Endothelial cell of umbilical vein (primary cell): ENCODE data around the gene SRRM5. TPM values are rescaled to one million over a fixed set of nuclear protein-coding genes. Genes with fewer than 3 reads are reported as not detected.

Experiments used
- BruUV-seq: library from RNA; stranded (reverse); fragments of 400-500 nt; replicated peaks from 2 replicates; lab custom pipeline; 2021; lab: Mats Ljungman, UMichigan
- CTCF ChIA-PET: fragments of 300-600, 350-600 bp; sonication (Branson Sonifier 250); formaldehyde crosslinking; loops from one replicate; lab custom pipeline; 2021; ENCODE audit warnings: antibody characterized with exemption, inconsistent platforms; lab: Charles Lee
- POLR2A ChIA-PET: fragments of 300-600, 350-600 bp; sonication (Branson Sonifier 250); formaldehyde crosslinking; loops from one replicate; lab custom pipeline; 2021; ENCODE audit warnings: antibody characterized with exemption, inconsistent platforms; lab: Charles Lee
- DNase-seq: peaks from one replicate; pipeline ENCODE4 v3.0.0-alpha.2; 2011; ENCODE audit warnings: low read depth, low spot score
- FAIRE-seq: peaks from 2 replicates; lab custom pipeline; 2011; peaks lifted over from hg19 to GRCh38; lab: Jason Lieb, UNC
- H2AFZ ChIP-seq: 2 replicates; pipeline ENCODE4 v1.6.0; 2012; ENCODE audit warnings: low read depth, low read length, control low read depth, inconsistent platforms
- H3K27ac ChIP-seq: 2 replicates; pipeline ENCODE4 v1.5.1; 2011; ENCODE audit warnings: low read depth, mild to moderate bottlenecking, control low read depth, low read length, moderate library complexity; ENCODE audit not compliant: insufficient read depth
- H3K27me3 ChIP-seq, 2 experiments: 2 replicates each; pipeline versions ENCODE4 v1.6.0 to v1.6.1; 2011; ENCODE audit warnings: low read length in 2 of 2, mixed read lengths in 1 of 2; ENCODE audit not compliant: control insufficient read depth in 2 of 2, insufficient read depth in 2 of 2
- H3K36me3 ChIP-seq, 2 experiments: 2 replicates in 1 of 2; 3 replicates in 1 of 2; pipeline ENCODE4 v1.5.1; 2011; ENCODE audit warnings: low read length in 2 of 2, mild to moderate bottlenecking in 1 of 2, moderate library complexity in 1 of 2; ENCODE audit not compliant: control insufficient read depth in 2 of 2, insufficient read depth in 2 of 2; ENCODE audit errors: extremely low read depth in 1 of 2
- H3K4me1 ChIP-seq: 3 replicates; pipeline ENCODE4 v1.5.1; 2011; ENCODE audit warnings: mild to moderate bottlenecking, low read length; ENCODE audit not compliant: control insufficient read depth, insufficient read depth; ENCODE audit errors: extremely low read depth
- H3K4me2 ChIP-seq: 2 replicates; pipeline ENCODE4 v1.6.1; 2011; ENCODE audit warnings: low read length, control low read depth, mixed read lengths; ENCODE audit not compliant: insufficient read depth
- H3K4me3 ChIP-seq, 3 experiments: fragments of 200-600 bp in 1 of 3; sonication (generic), shearing (Covaris generic) in 1 of 3; replicated peaks in 1 of 3; 2 replicates each; pipeline ENCODE4 v1.5.1; 2011 to 2016; ENCODE audit warnings: control low read depth in 3 of 3, low read length in 3 of 3, mild to moderate bottlenecking in 2 of 3, inconsistent platforms in 1 of 3, low read depth in 1 of 3, moderate library complexity in 1 of 3; ENCODE audit not compliant: insufficient read depth in 1 of 3
- H3K79me2 ChIP-seq: 2 replicates; pipeline ENCODE4 v1.6.0; 2012; ENCODE audit warnings: low read length, inconsistent platforms; ENCODE audit not compliant: control insufficient read depth, insufficient read depth
- H3K9ac ChIP-seq: replicated peaks from 2 replicates; pipeline ENCODE3; 2011; ENCODE audit warnings: low read length, control low read depth; ENCODE audit not compliant: insufficient read depth; ENCODE audit errors: extremely low read depth
- H3K9me1 ChIP-seq: replicated peaks from 3 replicates; pipeline ENCODE4 v1.6.0; 2011; ENCODE audit warnings: mild to moderate bottlenecking, low read length; ENCODE audit not compliant: control insufficient read depth, insufficient read depth; ENCODE audit errors: extremely low read depth
- H3K9me3 ChIP-seq: replicated peaks from 2 replicates; pipeline ENCODE4 v1.5.1; 2012; ENCODE audit warnings: low read length, inconsistent platforms; ENCODE audit not compliant: control insufficient read depth, insufficient read depth
- H4K20me1 ChIP-seq: replicated peaks from 2 replicates; pipeline ENCODE3; 2011; ENCODE audit warnings: mild to moderate bottlenecking, low read length; ENCODE audit not compliant: control insufficient read depth, insufficient read depth; ENCODE audit errors: extremely low read depth
- EZH2 ChIP-seq: IDR thresholded peaks from 2 replicates; pipeline ENCODE4 v1.6.1; 2012; ENCODE audit warnings: borderline replicate concordance, low read depth, mild to moderate bottlenecking, moderate library complexity, low read length, inconsistent platforms; ENCODE audit not compliant: severe bottlenecking
- FOS ChIP-seq: IDR thresholded peaks from 2 replicates; pipeline ENCODE4 v1.6.1; 2011; ENCODE audit warnings: mild to moderate bottlenecking, low read length, moderate library complexity, borderline replicate concordance; ENCODE audit not compliant: insufficient read depth
- GATA2 ChIP-seq: IDR thresholded peaks from 2 replicates; pipeline ENCODE4 v1.7.0; 2011; ENCODE audit warnings: low read depth, mild to moderate bottlenecking, moderate library complexity, mixed read lengths, low read length; ENCODE audit not compliant: insufficient read length, insufficient read depth
- JUN ChIP-seq: IDR thresholded peaks from 2 replicates; pipeline ENCODE4 v1.6.1; 2011; ENCODE audit warnings: borderline replicate concordance, low read depth; ENCODE audit not compliant: insufficient read length, insufficient read depth
- MYC ChIP-seq: IDR thresholded peaks from one replicate; pipeline ENCODE4 v1.6.1; 2011; ENCODE audit warnings: mild to moderate bottlenecking, low read depth, low read length
- POLR2A ChIP-seq: IDR thresholded peaks from 2 replicates; pipeline ENCODE4 v1.6.1; 2012; ENCODE audit warnings: low read depth, mild to moderate bottlenecking, control low read depth, low read length
- POLR2AphosphoS5 ChIP-seq: IDR thresholded peaks from 2 replicates; pipeline ENCODE4 v1.6.1; 2012; ENCODE audit warnings: low read depth, mild to moderate bottlenecking, control low read depth, low read length, moderate library complexity; ENCODE audit not compliant: insufficient read depth
- dilution Hi-C: fragments of 300-500 bp; cut with MboI; formaldehyde crosslinking; loops from one replicate; pipeline ENCODE4 v1.15.0; 2019; ENCODE audit warnings: low sequenced_read_pairs; ENCODE audit not compliant: extremely low pct_ligation_motif_present
- intact Hi-C: fragments of 100-400 bp; cut with micrococcal nuclease; formaldehyde crosslinking; loops from one replicate; pipeline ENCODE4 v1.10.0; 2022
- polyA plus RNA-seq, 4 experiments: library from polyadenylated mRNA; depleted of rRNA in 3 of 4; stranded (reverse) in 3 of 4; unstranded in 1 of 4; fragments of >200 nt; gene quantifications; 2 replicates each; pipeline versions ENCODE4 v1.2.1 to v1.2.3, GENCODE V29; 2011 to 2012; ENCODE audit warnings: missing spikeins in 1 of 4
- total RNA-seq: library from RNA; stranded (reverse); gene quantifications from 2 replicates; pipeline ENCODE4 v1.2.3, GENCODE V29; 2021
- TF ChIP-seq, protein P1 (sequence below): IDR thresholded peaks from 2 replicates; pipeline ENCODE4 v1.6.1; 2011; ENCODE audit not compliant: insufficient read depth, insufficient read length
- TF ChIP-seq, protein P2 (sequence below), 2 donors: IDR thresholded peaks; 1 replicate in 1 of 2; 2 replicates in 1 of 2; pipeline ENCODE4 v1.5.1; 2011; ENCODE audit warnings: low read length in 2 of 2, mild to moderate bottlenecking in 2 of 2, moderate library complexity in 2 of 2, control low read depth in 1 of 2, inconsistent platforms in 1 of 2, low read depth in 1 of 2; ENCODE audit not compliant: insufficient read depth in 1 of 2; ENCODE audit errors: extremely low read depth in 1 of 2

SRRM5 gene
- total and polyA plus RNA-seq, 2 donors (not counting 3 experiments of a cell fraction or from before 2014, with no cell fraction given): 0.17 to 0.27 TPM

DNA sequence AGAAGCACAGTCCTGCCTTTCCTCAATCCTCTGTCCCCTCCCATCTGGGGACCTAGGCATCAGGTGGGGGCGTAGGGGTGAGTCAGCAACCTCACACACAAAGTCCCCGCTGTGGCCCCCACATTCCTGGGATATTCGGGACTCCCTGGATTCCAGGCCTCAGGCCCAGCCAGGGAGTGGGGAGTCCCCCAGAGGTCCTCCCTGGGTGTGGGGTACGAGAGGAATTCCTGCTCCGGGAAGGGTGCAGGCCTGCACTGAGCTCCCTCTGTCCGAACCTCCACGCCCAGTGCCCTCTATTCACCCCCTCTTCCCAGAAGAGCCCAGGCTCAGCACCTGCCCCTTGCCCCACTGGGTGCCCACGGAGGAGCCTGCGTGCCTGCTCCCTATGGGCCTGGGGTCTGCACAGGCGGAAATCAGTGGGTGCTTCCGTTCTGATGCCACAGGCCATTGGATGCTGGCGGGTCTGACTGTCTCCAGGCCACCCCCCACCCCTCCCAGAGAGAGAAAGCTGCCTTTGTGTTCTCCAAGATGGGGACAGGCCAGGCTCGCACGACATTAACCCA is 24.3 kb downstream of the SRRM5 start:
- Histone ChIP-seq H3K4me1 (peaks cover 7% of the 10 kb centered on the region), H3K4me2 (no peak overlapping the region), H3K79me2 (no peaks in the 10 kb centered on the region), H3K36me3 (no peaks in the 10 kb centered on the region), H3K9ac (no peak overlapping the region), H3K9me3 (no peaks in the 10 kb centered on the region), H4K20me1 (no peaks in the 10 kb centered on the region), H2AFZ (no peak overlapping the region), H3K27ac (no peak overlapping the region), H3K9me1 (no peaks in the 10 kb centered on the region), H3K4me3 (no peak overlapping the region), H3K27me3 (peaks cover 15 to 28% of the 10 kb centered on the region in 2 experiments)
- no peak for FAIRE-seq
- BruUV-seq: no TSS peak
- ChIA-PET CTCF (no interaction called here), POLR2A (no interaction called here)
- DNase-seq: no peak
- TF ChIP-seq MYC (no peak), JUN (no peak), GATA2 (no peak), POLR2AphosphoS5 (no peak), EZH2 (no peak), FOS (no peak), POLR2A (no peak)
- TF ChIP-seq, protein P1, sequence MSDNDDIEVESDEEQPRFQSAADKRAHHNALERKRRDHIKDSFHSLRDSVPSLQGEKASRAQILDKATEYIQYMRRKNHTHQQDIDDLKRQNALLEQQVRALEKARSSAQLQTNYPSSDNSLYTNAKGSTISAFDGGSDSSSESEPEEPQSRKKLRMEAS: no peak
- TF ChIP-seq, protein P2, sequence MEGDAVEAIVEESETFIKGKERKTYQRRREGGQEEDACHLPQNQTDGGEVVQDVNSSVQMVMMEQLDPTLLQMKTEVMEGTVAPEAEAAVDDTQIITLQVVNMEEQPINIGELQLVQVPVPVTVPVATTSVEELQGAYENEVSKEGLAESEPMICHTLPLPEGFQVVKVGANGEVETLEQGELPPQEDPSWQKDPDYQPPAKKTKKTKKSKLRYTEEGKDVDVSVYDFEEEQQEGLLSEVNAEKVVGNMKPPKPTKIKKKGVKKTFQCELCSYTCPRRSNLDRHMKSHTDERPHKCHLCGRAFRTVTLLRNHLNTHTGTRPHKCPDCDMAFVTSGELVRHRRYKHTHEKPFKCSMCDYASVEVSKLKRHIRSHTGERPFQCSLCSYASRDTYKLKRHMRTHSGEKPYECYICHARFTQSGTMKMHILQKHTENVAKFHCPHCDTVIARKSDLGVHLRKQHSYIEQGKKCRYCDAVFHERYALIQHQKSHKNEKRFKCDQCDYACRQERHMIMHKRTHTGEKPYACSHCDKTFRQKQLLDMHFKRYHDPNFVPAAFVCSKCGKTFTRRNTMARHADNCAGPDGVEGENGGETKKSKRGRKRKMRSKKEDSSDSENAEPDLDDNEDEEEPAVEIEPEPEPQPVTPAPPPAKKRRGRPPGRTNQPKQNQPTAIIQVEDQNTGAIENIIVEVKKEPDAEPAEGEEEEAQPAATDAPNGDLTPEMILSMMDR (IDR thresholded peaks at IDR 0.05; ENCODE audit: extremely low read depth in 1 of 2, insufficient read depth in 1 of 2, low read depth in 1 of 2, low read length in 2 of 2): no peak
- intact Hi-C loops: no loop called here
- dilution Hi-C loops: no loop called here
